Tibial nerve (tissue), 4 donors: Measurements from ENCODE around the gene SKAP2.

Experiments used
- CTCF ChIP-seq, 5 experiments: fragments of 200-600 bp in 3 of 5; fragments of 450-650 bp in 2 of 5; sonication (generic) in 3 of 5; IDR thresholded peaks; one replicate each; pipeline ENCODE4 v1.5.1; 2016 to 2019; ENCODE audit warnings: antibody characterized with exemption in 5 of 5, mild to moderate bottlenecking in 3 of 5, moderate library complexity in 2 of 5
- EP300 ChIP-seq, 2 donors: sonication (generic); formaldehyde crosslinking; IDR thresholded peaks; one replicate each; pipeline ENCODE4 v1.6.1; 2017; ENCODE audit warnings: antibody characterized with exemption in 2 of 2, mild to moderate bottlenecking in 1 of 2
- POLR2A ChIP-seq, 2 donors: fragments of 450-650 bp; IDR thresholded peaks; one replicate each; pipeline ENCODE4 v1.6.1; 2017; ENCODE audit warnings: antibody characterized with exemption in 2 of 2, mild to moderate bottlenecking in 2 of 2, moderate library complexity in 2 of 2

GRCh38 chr7:26700893-26701292 lies 163.5 kb downstream of the SKAP2 start:
- TF ChIP-seq CTCF (IDR thresholded peaks at IDR 0.05): no peak
- no peak for TF ChIP-seq EP300 (IDR thresholded peaks at IDR 0.05)
- TF ChIP-seq POLR2A (IDR thresholded peaks at IDR 0.05): no peak
